ENCODE measurements around the gene IQCB1. TPM values are rescaled to one million over a fixed set of nuclear protein-coding genes. Genes with fewer than 3 reads are reported as not detected.

IQCB1 gene
- total and polyA plus RNA-seq, 10 of the 15 experiments (the other 5 are each of a cell fraction or from before 2014, with no cell fraction given): 36.0 to 69.4 (median 48.9) TPM

DNA sequence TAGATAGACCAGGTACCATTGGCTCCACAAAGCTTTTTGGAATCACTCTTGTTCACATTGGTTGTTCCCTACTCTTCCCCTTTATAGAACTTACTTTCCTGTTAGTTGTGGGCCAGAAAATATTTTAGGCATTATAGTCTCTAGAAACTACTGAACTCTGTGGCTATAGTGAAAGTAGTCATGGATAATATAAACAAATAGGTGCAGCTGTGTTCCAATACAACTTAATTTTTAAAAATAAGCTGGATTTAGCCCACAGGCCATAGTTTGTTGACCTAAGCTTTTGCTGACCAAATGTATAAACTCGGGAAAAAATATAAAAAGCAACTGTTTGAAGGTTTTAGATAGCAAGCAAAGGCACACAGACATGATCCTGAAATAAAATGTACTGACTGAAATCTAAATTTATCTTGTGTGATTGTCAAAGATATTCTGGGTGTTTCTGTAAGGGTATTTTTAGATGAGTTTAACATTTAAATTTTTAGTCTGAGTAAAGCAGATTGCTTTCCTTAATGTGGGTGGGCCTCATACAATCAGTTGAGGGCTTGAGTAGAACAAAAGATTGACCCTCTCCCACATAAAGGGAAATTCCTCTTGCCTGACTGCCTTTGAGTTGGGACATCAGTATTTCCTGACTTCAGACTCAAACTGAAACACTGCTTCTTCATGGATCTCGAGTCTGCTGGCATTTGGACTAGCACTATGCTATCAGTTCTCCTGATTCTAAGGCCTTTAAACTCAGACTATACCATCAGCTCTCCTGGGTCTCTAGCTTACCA lies 13.2 kb downstream of the IQCB1 start:
- no peaks in the 10 kb centered on the region for H3K4me1 ChIP-seq (ENCODE audit: control insufficient read depth, insufficient read depth, low read length)
- H3K36me3 ChIP-seq (ENCODE audit: control insufficient read depth in 2 of 2, insufficient read depth in 2 of 2, low read length in 1 of 2): peaks cover 6 to 38% of the 10 kb centered on the region in 2 experiments
- no peak overlapping the region for H3K27ac ChIP-seq (ENCODE audit: control insufficient read depth, insufficient read depth)
- TF ChIP-seq, protein P1, sequence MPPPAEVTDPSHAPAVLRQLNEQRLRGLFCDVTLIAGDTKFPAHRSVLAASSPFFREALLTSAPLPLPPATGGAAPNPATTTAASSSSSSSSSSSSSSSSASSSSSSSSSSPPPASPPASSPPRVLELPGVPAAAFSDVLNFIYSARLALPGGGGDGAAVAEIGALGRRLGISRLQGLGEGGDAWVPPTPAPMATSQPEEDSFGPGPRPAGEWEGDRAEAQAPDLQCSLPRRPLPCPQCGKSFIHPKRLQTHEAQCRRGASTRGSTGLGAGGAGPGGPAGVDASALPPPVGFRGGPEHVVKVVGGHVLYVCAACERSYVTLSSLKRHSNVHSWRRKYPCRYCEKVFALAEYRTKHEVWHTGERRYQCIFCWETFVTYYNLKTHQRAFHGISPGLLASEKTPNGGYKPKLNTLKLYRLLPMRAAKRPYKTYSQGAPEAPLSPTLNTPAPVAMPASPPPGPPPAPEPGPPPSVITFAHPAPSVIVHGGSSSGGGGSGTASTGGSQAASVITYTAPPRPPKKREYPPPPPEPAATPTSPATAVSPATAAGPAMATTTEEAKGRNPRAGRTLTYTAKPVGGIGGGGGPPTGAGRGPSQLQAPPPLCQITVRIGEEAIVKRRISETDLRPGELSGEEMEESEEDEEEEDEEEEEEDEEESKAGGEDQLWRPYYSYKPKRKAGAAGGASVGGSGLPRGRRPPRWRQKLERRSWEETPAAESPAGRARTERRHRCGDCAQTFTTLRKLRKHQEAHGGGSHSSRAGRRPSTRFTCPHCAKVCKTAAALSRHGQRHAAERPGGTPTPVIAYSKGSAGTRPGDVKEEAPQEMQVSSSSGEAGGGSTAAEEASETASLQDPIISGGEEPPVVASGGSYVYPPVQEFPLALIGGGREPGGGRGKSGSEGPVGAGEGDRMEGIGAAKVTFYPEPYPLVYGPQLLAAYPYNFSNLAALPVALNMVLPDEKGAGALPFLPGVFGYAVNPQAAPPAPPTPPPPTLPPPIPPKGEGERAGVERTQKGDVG (CRISPR knock-in tag; IDR thresholded peaks at IDR 0.05): no peak
- no peak for TF ChIP-seq LARP7 (IDR thresholded peaks at IDR 0.05)
- no peak for TF ChIP-seq GABPA (IDR thresholded peaks at IDR 0.05; ENCODE audit: low read depth)
- no peak for TF ChIP-seq CHD2 (IDR thresholded peaks at IDR 0.05; ENCODE audit: borderline replicate concordance, low read depth, low read length)
- TF ChIP-seq, protein P2, sequence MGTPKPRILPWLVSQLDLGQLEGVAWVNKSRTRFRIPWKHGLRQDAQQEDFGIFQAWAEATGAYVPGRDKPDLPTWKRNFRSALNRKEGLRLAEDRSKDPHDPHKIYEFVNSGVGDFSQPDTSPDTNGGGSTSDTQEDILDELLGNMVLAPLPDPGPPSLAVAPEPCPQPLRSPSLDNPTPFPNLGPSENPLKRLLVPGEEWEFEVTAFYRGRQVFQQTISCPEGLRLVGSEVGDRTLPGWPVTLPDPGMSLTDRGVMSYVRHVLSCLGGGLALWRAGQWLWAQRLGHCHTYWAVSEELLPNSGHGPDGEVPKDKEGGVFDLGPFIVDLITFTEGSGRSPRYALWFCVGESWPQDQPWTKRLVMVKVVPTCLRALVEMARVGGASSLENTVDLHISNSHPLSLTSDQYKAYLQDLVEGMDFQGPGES (IDR thresholded peaks at IDR 0.05): no peak
- TF ChIP-seq POLR2A (IDR thresholded peaks at IDR 0.05; ENCODE audit: low read depth, low read length): no peak
- no peak for TF ChIP-seq BMI1 (IDR thresholded peaks at IDR 0.05; ENCODE audit: borderline replicate concordance)
- TF ChIP-seq, protein P3, sequence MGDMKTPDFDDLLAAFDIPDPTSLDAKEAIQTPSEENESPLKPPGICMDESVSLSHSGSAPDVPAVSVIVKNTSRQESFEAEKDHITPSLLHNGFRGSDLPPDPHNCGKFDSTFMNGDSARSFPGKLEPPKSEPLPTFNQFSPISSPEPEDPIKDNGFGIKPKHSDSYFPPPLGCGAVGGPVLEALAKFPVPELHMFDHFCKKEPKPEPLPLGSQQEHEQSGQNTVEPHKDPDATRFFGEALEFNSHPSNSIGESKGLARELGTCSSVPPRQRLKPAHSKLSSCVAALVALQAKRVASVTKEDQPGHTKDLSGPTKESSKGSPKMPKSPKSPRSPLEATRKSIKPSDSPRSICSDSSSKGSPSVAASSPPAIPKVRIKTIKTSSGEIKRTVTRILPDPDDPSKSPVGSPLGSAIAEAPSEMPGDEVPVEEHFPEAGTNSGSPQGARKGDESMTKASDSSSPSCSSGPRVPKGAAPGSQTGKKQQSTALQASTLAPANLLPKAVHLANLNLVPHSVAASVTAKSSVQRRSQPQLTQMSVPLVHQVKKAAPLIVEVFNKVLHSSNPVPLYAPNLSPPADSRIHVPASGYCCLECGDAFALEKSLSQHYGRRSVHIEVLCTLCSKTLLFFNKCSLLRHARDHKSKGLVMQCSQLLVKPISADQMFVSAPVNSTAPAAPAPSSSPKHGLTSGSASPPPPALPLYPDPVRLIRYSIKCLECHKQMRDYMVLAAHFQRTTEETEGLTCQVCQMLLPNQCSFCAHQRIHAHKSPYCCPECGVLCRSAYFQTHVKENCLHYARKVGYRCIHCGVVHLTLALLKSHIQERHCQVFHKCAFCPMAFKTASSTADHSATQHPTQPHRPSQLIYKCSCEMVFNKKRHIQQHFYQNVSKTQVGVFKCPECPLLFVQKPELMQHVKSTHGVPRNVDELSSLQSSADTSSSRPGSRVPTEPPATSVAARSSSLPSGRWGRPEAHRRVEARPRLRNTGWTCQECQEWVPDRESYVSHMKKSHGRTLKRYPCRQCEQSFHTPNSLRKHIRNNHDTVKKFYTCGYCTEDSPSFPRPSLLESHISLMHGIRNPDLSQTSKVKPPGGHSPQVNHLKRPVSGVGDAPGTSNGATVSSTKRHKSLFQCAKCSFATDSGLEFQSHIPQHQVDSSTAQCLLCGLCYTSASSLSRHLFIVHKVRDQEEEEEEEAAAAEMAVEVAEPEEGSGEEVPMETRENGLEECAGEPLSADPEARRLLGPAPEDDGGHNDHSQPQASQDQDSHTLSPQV (IDR thresholded peaks at IDR 0.05): no peak
- no peak for TF ChIP-seq HCFC1 (IDR thresholded peaks at IDR 0.05; ENCODE audit: low read length)
- no peak for TF ChIP-seq CREB1 (IDR thresholded peaks at IDR 0.05; ENCODE audit: low read depth)
- TF ChIP-seq MYC (IDR thresholded peaks at IDR 0.05; ENCODE audit: insufficient read depth, insufficient read length, insufficient replicate concordance, low read length, severe bottlenecking): no peak
- intact Hi-C loops (cut with micrococcal nuclease; ENCODE audit: unreplicated experiment): no loop called here
- no TSS peak for BruUV-seq (replicated peaks)
- RAD21 ChIA-PET (ENCODE audit: unreplicated experiment): interaction anchor here (0.6 to 0.8 kb wide), 2 partner anchors 94 to 294 kb away, joined by 3 to 4 read pairs; no protein-coding TSS in a partner anchor
- CTCF ChIA-PET: interaction anchor here (0.5 to 1.9 kb wide), 5 partner anchors 8 to 275 kb away, joined by 3 to 6 read pairs (median 4); no protein-coding TSS in a partner anchor
- H4K20me1 ChIP-seq (ENCODE audit: control insufficient read depth, insufficient read depth): no peaks in the 10 kb centered on the region
- peaks cover 20% of the 10 kb centered on the region for H3K79me2 ChIP-seq (ENCODE audit: control insufficient read depth, insufficient read depth, low read length)
- ATAC-seq (no peak), DNase-seq (ENCODE audit: low read depth, low spot score) (no peak), FAIRE-seq (no peak)
- H3K4me3 ChIP-seq: no peak overlapping the region
- no peak overlapping the region for H3K9ac ChIP-seq (ENCODE audit: control insufficient read depth, insufficient read depth, low read length)
- in situ Hi-C loops (cut with MboI): no loop called here
- SMC1A ChIA-PET (ENCODE audit: uncharacterized antibody, unreplicated experiment): interaction anchor here (0.8 to 1.5 kb wide), 4 partner anchors 8 to 22 kb away, joined by 3 to 7 read pairs (median 4); no protein-coding TSS in a partner anchor
- no peak overlapping the region for H3K4me2 ChIP-seq (ENCODE audit: control insufficient read depth, insufficient read depth)
- no peak overlapping the region for H2AFZ ChIP-seq (ENCODE audit: control insufficient read depth, low read depth, low read length)
- POLR2A ChIA-PET: interaction anchor here (0.7 to 1.4 kb wide), 3 partner anchors 10 to 131 kb away, joined by 3 to 4 read pairs (median 3); no protein-coding TSS in a partner anchor
- no peaks in the 10 kb centered on the region for H3K27me3 ChIP-seq (replicated peaks in 1 of 2; ENCODE audit: control insufficient read depth in 2 of 2, insufficient read depth in 2 of 2, low read length in 1 of 2)
- peaks cover 35% of the 10 kb centered on the region for H3K9me3 ChIP-seq (replicated peaks; ENCODE audit: control insufficient read depth, insufficient read depth, low read length)
- WGBS (ENCODE audit: insufficient coverage, insufficient replicate concordance, low lambda C conversion rate, missing lambda C conversion rate): 26% methylated on average over 2 of the region's 2 CpGs

Measured in GM12878 (cell line).